GM19438 (cell line): ENCODE results near the gene ABCA1.

Source experiments
- ATAC-seq: cut with Tn5 transposase; IDR thresholded peaks from one replicate; pipeline ENCODE4 v1.9.1; 2021; ENCODE audit warnings: low read depth; ENCODE audit not compliant: unreplicated experiment

ABCA1 gene

GRCh38 chr9:104805441-104805840 is 122.5 kb downstream of the ABCA1 start:
- no peak for ATAC-seq

GRCh38 chr9:104802906-104803305 is 125.0 kb downstream of the ABCA1 start:
- no peak for ATAC-seq

GRCh38 chr9:104802110-104802509 is 125.8 kb downstream of the ABCA1 start:
- ATAC-seq: no peak

GRCh38 chr9:104800068-104800785 is 127.7 kb downstream of the ABCA1 start:
- no peak for ATAC-seq

GRCh38 chr9:104798209-104798995 is 129.6 kb downstream of the ABCA1 start:
- no peak for ATAC-seq

GRCh38 chr9:104795857-104796256 is 132.1 kb downstream of the ABCA1 start:
- ATAC-seq: no peak

- no peak for ATAC-seq
Observed at GRCh38 chr9:104795082-104795481, 132.9 kb downstream of the ABCA1 start.

- no peak for ATAC-seq
Observed at GRCh38 chr9:104794070-104794469, 133.9 kb downstream of the ABCA1 start.

GRCh38 chr9:104788251-104788650 is 139.7 kb downstream of the ABCA1 start:
- ATAC-seq: no peak

GRCh38 chr9:104787306-104788015 is 140.5 kb downstream of the ABCA1 start:
- ATAC-seq: no peak

GRCh38 chr9:104786293-104786692 is 141.7 kb downstream of the ABCA1 start:
- ATAC-seq: no peak

GRCh38 chr9:104784098-104784497 is 143.9 kb downstream of the ABCA1 start:
- peak; percentile 95 for ATAC-seq

GRCh38 chr9:104783588-104783987 is 144.4 kb downstream of the ABCA1 start:
- no peak for ATAC-seq

GRCh38 chr9:104780796-104781395 is 147.1 kb downstream of the ABCA1 start:
- no peak for ATAC-seq

GRCh38 chr9:104779946-104780535 is 147.9 kb downstream of the ABCA1 start:
- no peak for ATAC-seq

- no peak for ATAC-seq
Observed at GRCh38 chr9:104779334-104779733, 148.6 kb downstream of the ABCA1 start.

GRCh38 chr9:104778802-104779201 is 149.2 kb downstream of the ABCA1 start:
- ATAC-seq: no peak

- ATAC-seq: no peak
Observed at GRCh38 chr9:104776797-104777196, 151.2 kb downstream of the ABCA1 start.

- no peak for ATAC-seq
Observed at GRCh38 chr9:104775976-104776375, 152.0 kb downstream of the ABCA1 start.

GRCh38 chr9:104775574-104775936 is 152.4 kb downstream of the ABCA1 start:
- ATAC-seq: peak; percentile 55
